NT2/D1 (cell line): ENCODE data around the gene CLEC14A.

Experiments
- DNase-seq: peaks from one replicate; pipeline ENCODE4 v3.0.0-alpha.2; 2011; ENCODE audit warnings: low read depth, low spot score
- H3K27me3 ChIP-seq: 2 replicates; pipeline ENCODE4 v1.6.0; 2011; ENCODE audit warnings: mild to moderate bottlenecking; ENCODE audit not compliant: insufficient read length, insufficient read depth
- H3K36me3 ChIP-seq: 2 replicates; pipeline ENCODE4 v1.6.1; 2011; ENCODE audit warnings: mild to moderate bottlenecking, low read length, mixed read lengths; ENCODE audit not compliant: insufficient read depth, insufficient read length
- H3K4me1 ChIP-seq: 2 replicates; pipeline ENCODE4 v1.5.1; 2011; ENCODE audit not compliant: insufficient read depth, insufficient read length
- H3K4me3 ChIP-seq: 2 replicates; pipeline ENCODE4 v1.5.1; 2011; ENCODE audit warnings: low read depth; ENCODE audit not compliant: insufficient read length
- H3K9ac ChIP-seq: 2 replicates; pipeline ENCODE4 v1.6.0; 2011; ENCODE audit warnings: low read depth; ENCODE audit not compliant: insufficient read length
- H3K9me3 ChIP-seq: 2 replicates; pipeline ENCODE4 v1.5.1; 2011; ENCODE audit warnings: mild to moderate bottlenecking, low read length; ENCODE audit not compliant: insufficient read depth
- SUZ12 ChIP-seq: IDR thresholded peaks from 2 replicates; pipeline ENCODE4 v1.6.1; 2011; ENCODE audit not compliant: insufficient read length, insufficient read depth; ENCODE audit errors: extremely low read depth
- YY1 ChIP-seq: IDR thresholded peaks from 2 replicates; pipeline ENCODE4 v1.6.1; 2011; ENCODE audit not compliant: insufficient read length, insufficient read depth
- ZNF274 ChIP-seq: IDR thresholded peaks from 2 replicates; pipeline ENCODE4 v1.6.1; 2011; ENCODE audit warnings: mild to moderate bottlenecking, low read depth, low read length

Gene CLEC14A

GRCh38 chr14:38285962-38286361 is 30.1 kb upstream of the CLEC14A start:
- Histone ChIP-seq H3K9ac (no peak overlapping the region), H3K4me3 (no peak overlapping the region)
- TF ChIP-seq YY1, result no peak
- TF ChIP-seq SUZ12, result no peak
- no peak for TF ChIP-seq ZNF274

GRCh38 chr14:38282936-38283335 is 27.0 kb upstream of the CLEC14A start:
- DNase-seq, result no peak
- Histone ChIP-seq H3K9ac (no peak overlapping the region), H3K36me3 (no peaks in the 10 kb centered on the region), H3K9me3 (no peaks in the 10 kb centered on the region), H3K27me3 (no peaks in the 10 kb centered on the region), H3K4me3 (no peak overlapping the region), H3K4me1 (no peaks in the 10 kb centered on the region)
- no peak for TF ChIP-seq YY1
- no peak for TF ChIP-seq ZNF274
- TF ChIP-seq SUZ12, result no peak

More at GRCh38 chr14:38285962-38286361, 30.1 kb upstream of the CLEC14A start:
- Histone ChIP-seq H3K36me3 (no peaks in the 10 kb centered on the region), H3K9me3 (no peaks in the 10 kb centered on the region), H3K4me1 (no peaks in the 10 kb centered on the region), H3K27me3 (no peaks in the 10 kb centered on the region)
- DNase-seq, result no peak

GRCh38 chr14:38280081-38280480 is 24.2 kb upstream of the CLEC14A start:
- H3K27me3 ChIP-seq, result no peaks in the 10 kb centered on the region
- no peaks in the 10 kb centered on the region for H3K9me3 ChIP-seq
- H3K4me1 ChIP-seq, result no peaks in the 10 kb centered on the region
- DNase-seq, result no peak
- TF ChIP-seq ZNF274 (no peak), SUZ12 (no peak), YY1 (no peak)
- no peaks in the 10 kb centered on the region for H3K36me3 ChIP-seq
- no peak overlapping the region for H3K4me3 ChIP-seq
- no peak overlapping the region for H3K9ac ChIP-seq

DNA sequence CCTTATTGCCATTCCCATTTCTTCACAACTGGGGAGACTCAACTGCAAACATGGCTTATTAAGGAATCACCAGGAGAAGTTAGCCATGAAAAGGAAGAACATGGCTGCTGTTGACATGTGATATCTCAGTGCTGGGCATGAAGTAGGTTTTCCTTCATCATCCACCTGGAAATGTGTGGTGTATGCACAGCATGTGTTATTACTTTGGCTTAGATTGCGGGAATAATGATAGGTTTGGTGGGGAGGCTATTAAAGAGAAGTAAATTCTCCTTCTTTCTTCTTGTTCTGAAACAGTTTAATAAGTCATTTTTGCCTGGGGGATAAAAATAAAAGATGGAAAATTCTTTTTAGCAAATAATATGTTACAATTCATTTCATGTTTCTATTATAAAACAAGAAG is 23.7 kb upstream of the CLEC14A start:
- Histone ChIP-seq H3K9ac (no peak overlapping the region), H3K9me3 (no peaks in the 10 kb centered on the region), H3K27me3 (no peaks in the 10 kb centered on the region), H3K4me1 (no peaks in the 10 kb centered on the region), H3K36me3 (no peaks in the 10 kb centered on the region), H3K4me3 (no peak overlapping the region)
- no peak for TF ChIP-seq ZNF274
- no peak for TF ChIP-seq YY1
- no peak for TF ChIP-seq SUZ12
- no peak for DNase-seq

- H3K9ac ChIP-seq, result no peak overlapping the region
- TF ChIP-seq SUZ12 (no peak), YY1 (no peak), ZNF274 (no peak)
- no peaks in the 10 kb centered on the region for H3K4me1 ChIP-seq
- no peak for DNase-seq
- H3K36me3 ChIP-seq, result no peaks in the 10 kb centered on the region
- H3K4me3 ChIP-seq, result no peak overlapping the region
- H3K9me3 ChIP-seq, result no peaks in the 10 kb centered on the region
- H3K27me3 ChIP-seq, result no peaks in the 10 kb centered on the region
These were observed 22.1 kb upstream of the CLEC14A start for GRCh38 chr14:38278035-38278434.

DNA sequence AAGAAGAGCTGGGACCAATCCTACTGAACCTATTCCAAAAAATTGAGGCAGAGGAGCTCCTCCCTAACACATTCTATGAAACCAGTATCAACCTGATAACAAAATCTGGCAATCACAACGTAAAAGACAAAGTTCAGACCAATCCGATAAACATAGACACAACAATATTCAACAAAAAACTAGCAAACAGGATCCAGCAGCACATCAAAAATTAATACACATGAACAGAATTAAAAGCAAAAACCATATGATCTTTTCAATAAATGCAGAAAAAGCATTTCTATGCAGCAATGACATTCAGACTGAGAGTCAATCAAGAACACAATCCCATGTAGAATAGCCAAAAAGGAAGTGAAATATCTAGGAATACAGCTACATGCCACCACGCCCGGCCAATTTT is 7.0 kb upstream of the CLEC14A start:
- no peak for TF ChIP-seq YY1
- no peak for TF ChIP-seq SUZ12
- no peak for TF ChIP-seq ZNF274
- Histone ChIP-seq H3K4me1 (no peaks in the 10 kb centered on the region), H3K27me3 (no peaks in the 10 kb centered on the region), H3K36me3 (no peaks in the 10 kb centered on the region), H3K4me3 (no peak overlapping the region), H3K9ac (no peak overlapping the region), H3K9me3 (no peaks in the 10 kb centered on the region)
- no peak for DNase-seq

- TF ChIP-seq YY1 (no peak), ZNF274 (no peak), SUZ12 (no peak)
- no peak overlapping the region for H3K4me3 ChIP-seq
- no peak overlapping the region for H3K9ac ChIP-seq
- H3K9me3 ChIP-seq, result no peaks in the 10 kb centered on the region
- no peaks in the 10 kb centered on the region for H3K27me3 ChIP-seq
- no peaks in the 10 kb centered on the region for H3K4me1 ChIP-seq
- H3K36me3 ChIP-seq, result no peaks in the 10 kb centered on the region
- DNase-seq, result no peak
These were observed 5.7 kb upstream of the CLEC14A start for GRCh38 chr14:38261620-38262019.

- H3K4me1 ChIP-seq, result no peaks in the 10 kb centered on the region
- H3K9ac ChIP-seq, result no peak overlapping the region
- no peaks in the 10 kb centered on the region for H3K36me3 ChIP-seq
- no peak for TF ChIP-seq SUZ12
- TF ChIP-seq YY1, result no peak
- no peak for TF ChIP-seq ZNF274
- H3K9me3 ChIP-seq, result no peaks in the 10 kb centered on the region
- DNase-seq, result no peak
- H3K4me3 ChIP-seq, result no peak overlapping the region
- H3K27me3 ChIP-seq, result no peaks in the 10 kb centered on the region
These were observed 1.6 kb upstream of the CLEC14A start for GRCh38 chr14:38257507-38257906.
